ENCODE measurements around the gene GAPT. TPM values are rescaled to one million over a fixed set of nuclear protein-coding genes. Genes with fewer than 3 reads are reported as not detected.
"Not testable (repeated sequence)": the region's sequence is repeated elsewhere in the genome, so short reads cannot be mapped to it uniquely, and the experiment has no call there.

The GAPT gene
- total RNA-seq, 1 donor from 2014 or later, result not detected

- DNase-seq (ENCODE audit: low read depth), result no peak
Observed at GRCh38 chr5:58503390-58504046, 12.3 kb downstream of the GAPT start.

- no peak for DNase-seq (ENCODE audit: low read depth)
Observed at GRCh38 chr5:58504766-58505165, 13.5 kb downstream of the GAPT start.

- no peak for DNase-seq (ENCODE audit: low read depth)
Observed at GRCh38 chr5:58505502-58505901, 14.3 kb downstream of the GAPT start.

GRCh38 chr5:58505971-58506640 lies 14.9 kb downstream of the GAPT start:
- no peak for DNase-seq (ENCODE audit: low read depth)

- no peak for DNase-seq (ENCODE audit: low read depth)
Observed at GRCh38 chr5:58507715-58508114, 16.5 kb downstream of the GAPT start.

DNA sequence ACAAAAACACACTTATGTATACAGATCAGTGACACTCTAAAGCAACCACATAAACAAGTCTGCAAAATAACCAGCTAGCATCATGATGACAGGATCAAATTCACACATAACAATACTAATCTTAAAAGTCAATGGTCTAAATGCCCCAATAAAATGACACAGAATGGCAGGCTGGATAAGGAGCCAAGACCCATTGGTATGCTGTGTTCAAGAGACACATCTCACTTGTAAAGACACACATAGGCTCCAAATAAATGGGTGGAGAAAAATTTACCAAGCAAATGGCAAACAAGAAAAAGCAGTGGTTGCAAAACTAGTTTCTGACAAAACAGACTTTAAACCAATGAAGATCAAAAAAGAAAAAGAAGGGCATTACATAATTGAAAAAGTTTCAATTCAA lies 26.0 kb downstream of the GAPT start:
- no peak for DNase-seq (ENCODE audit: low read depth)

GRCh38 chr5:58523956-58524355 lies 32.7 kb downstream of the GAPT start:
- no peak for DNase-seq (ENCODE audit: low read depth)

GRCh38 chr5:58524571-58524970 lies 33.3 kb downstream of the GAPT start:
- DNase-seq (ENCODE audit: low read depth), result no peak

DNA sequence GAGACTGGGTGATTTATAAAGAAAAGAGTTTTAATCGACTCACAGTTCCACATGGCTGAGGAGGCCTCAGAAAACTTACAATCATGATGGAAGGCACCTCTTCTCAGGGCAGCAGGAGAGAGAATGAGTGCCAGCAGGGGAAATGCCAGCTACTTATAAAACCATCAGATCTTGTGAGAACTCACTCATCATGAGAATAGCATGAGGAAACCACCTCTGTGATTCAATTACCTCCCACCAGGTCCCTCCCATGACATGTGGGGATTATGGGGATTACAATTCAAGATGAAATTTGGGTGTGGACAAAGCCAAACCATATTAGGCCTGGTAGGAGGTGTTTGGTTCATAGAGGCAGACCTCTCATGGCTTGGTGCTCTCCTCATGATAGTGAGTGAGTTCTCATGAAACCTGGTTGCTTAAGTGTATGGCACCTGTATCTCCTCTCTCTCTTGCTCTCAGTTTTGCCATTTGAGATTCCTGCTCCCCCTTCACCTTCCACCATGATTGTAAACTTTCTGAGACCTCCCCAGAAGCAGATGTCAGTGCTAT lies 39.8 kb downstream of the GAPT start:
- no peak for DNase-seq (ENCODE audit: low read depth)

- DNase-seq (ENCODE audit: low read depth), result not testable (repeated sequence)
Observed at GRCh38 chr5:58541935-58542334, 50.7 kb downstream of the GAPT start.

DNA sequence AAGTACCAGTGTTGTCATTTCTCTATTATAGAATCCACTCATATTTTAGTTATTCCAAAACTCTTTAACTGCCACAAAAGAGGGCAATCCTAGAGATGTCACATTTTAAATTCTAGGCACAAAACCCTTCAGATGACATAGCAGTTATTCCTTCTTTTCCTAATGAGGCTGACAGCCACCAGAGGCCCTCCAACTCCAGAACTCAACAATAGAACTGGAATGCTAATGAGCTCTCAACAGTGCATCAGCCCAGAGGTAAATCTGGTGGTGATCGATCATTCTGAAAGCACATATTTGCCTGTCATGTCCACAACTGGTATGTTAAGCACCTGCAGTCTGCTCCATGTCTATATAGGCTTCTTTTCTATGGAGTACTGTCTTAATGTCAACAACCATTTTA lies 51.5 kb downstream of the GAPT start:
- no peak for DNase-seq (ENCODE audit: low read depth)

DNA sequence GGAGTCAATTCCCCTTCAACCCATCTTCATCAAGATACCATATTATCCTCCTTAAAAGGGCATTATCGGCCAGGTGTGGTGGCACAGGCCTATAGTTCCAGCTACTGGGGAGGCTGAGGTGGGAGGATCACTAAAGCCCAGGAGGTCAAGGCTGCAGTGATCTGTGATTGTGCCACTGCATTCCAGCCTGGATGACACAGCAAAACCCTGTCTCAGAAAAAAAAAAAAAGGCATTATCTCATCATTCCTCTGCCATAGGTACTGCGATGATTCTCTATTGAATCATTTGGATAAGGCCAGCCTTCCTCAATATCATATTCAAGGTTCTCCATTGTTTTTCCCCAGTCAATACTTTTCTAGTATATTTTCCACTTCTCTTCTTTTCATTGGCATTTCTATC lies 52.5 kb downstream of the GAPT start:
- no peak for DNase-seq (ENCODE audit: low read depth)

DNA sequence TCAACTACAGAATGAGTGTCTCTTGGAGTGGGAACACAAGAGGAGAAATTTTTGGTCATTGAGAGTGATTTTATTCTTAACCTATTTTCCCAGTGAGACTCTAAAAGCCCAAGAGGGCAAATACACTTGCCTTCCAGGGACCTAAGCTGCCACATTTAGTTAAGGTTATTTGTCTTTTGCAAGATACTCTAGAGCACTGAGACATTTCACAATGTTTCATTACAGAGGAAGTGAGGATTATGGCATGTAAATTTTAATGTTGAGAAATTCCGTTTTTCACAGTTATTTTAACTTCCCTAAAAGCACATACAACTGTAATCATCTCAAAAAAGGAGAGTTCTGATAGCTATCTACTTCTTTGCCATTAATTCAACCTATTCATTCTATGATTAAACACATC lies 53.0 kb downstream of the GAPT start:
- DNase-seq (ENCODE audit: low read depth), result no peak

DNA sequence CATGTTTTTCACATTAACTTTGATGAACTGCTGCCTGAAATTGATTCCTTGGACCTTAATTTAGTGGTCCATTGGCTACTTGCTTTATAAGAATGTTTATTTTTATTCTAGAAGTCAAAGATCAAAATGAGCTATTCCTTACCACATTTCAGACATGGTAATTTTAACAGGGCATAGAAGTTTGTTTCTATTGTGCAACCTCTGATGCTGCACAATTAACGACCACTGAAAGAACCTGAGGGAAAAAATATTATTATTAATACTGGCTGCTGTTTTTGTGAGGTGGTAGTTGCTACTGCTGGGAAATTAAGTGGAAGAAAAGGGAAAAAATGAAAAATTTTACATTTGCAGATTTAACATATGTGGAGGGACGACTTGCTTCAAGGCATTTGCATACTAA lies 53.7 kb downstream of the GAPT start:
- no peak for DNase-seq (ENCODE audit: low read depth)

DNA sequence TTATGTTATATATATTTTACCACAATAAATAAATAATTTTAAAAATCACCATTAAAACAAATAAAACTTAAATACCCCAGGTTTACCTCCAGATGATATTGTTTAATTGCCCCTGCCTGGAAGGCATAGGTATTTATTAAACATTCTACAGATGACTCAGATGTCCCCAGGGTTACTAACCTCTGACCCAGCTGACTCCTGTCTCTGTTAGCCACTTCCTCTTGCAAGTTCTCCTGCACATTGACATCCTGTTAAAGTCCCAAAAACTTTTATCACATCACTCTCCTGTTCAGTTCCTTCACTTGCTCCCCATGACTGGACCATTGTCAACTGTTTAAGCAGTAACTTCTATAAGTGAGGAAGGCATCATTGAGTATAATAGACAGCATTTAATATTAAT lies 54.7 kb downstream of the GAPT start:
- DNase-seq (ENCODE audit: low read depth), result peak; percentile 39

Other genes starting within 250 kb of the GAPT start
- 830 and 1,372 TPM in 2 replicates for gene PLK2, start 31.3 kb upstream of the GAPT start, total RNA-seq
- gene RAB3C, start 91.6 kb downstream of the GAPT start, total RNA-seq, result not detected in 2 replicates

Data from renal cortical epithelial cell (primary cell).